Right lobe of liver (tissue), 6 donors: ENCODE results near the gene C18orf63. TPM values are rescaled to one million over a fixed set of nuclear protein-coding genes. Genes with fewer than 3 reads are reported as not detected.

Experiments
- ATAC-seq, 4 donors: fragments of 200-7000 bp; cut with Tn5 transposase; one replicate each; pipeline ENCODE4 v1.9.1; 2020; ENCODE audit warnings: mild to moderate bottlenecking in 4 of 4, moderate library complexity in 4 of 4
- DNase-seq, 3 donors: peaks; one replicate each; pipeline ENCODE4 v3.0.0-alpha.2; 2020
- H3K27ac ChIP-seq, 3 donors: fragments of 200-600 bp; one replicate each; pipeline ENCODE4 v1.8.0; 2022
- H3K27me3 ChIP-seq, 2 donors: fragments of 200-600 bp; one replicate each; pipeline ENCODE4 v1.8.0; 2022
- H3K36me3 ChIP-seq, 4 donors: fragments of 200-600 bp; sonication (generic) in 1 of 4; one replicate each; pipeline versions ENCODE4 v1.5.1 to v1.8.0; 2017 to 2022; ENCODE audit warnings: control low read depth in 1 of 4
- H3K4me1 ChIP-seq, 4 donors: fragments of 200-600 bp; sonication (generic) in 1 of 4; one replicate each; pipeline versions ENCODE4 v1.5.1 to v1.8.0; 2017 to 2022; ENCODE audit warnings: control low read depth in 1 of 4
- H3K4me3 ChIP-seq, 3 donors: fragments of 200-600 bp; one replicate each; pipeline ENCODE4 v1.8.0; 2022
- H3K9me3 ChIP-seq, 4 donors: fragments of 200-600 bp; sonication (generic) in 1 of 4; one replicate each; pipeline versions ENCODE4 v1.5.1 to v1.8.0; 2017 to 2022; ENCODE audit warnings: control low read depth in 1 of 4
- POLR2A ChIP-seq: fragments of 450-650 bp; IDR thresholded peaks from one replicate; pipeline ENCODE4 v1.6.1; 2017; ENCODE audit warnings: antibody characterized with exemption, mild to moderate bottlenecking
- WGBS: methylation state at CpG from one replicate; pipeline ENCODE4 v1.1.6; 2018; ENCODE audit warnings: low coverage, low lambda C conversion rate; ENCODE audit not compliant: insufficient coverage; ENCODE audit errors: missing lambda C conversion rate; 5-methylcytosine and 5-hydroxymethylcytosine counted together
- intact Hi-C, 2 donors: fragments of 100-400 bp; cut with DNase I; formaldehyde crosslinking; loops; one replicate each; pipeline versions ENCODE4 v1.11.2 to v1.14.1; 2022
- total RNA-seq, 6 experiments: library from RNA; depleted of rRNA in 2 of 6; stranded (reverse); fragments of >200 nt in 2 of 6; fragmentation: NEBNext Ultra II Directional in 3 of 6; extraction: Animal tissue kit (Norgen Biotek cat#: 25700) in 3 of 6; gene quantifications; one replicate each; pipeline versions ENCODE4 v1.1.0 to v1.2.4, GENCODE V29; 2016 to 2023
- TF ChIP-seq, protein P1 (sequence below), 4 donors: fragments of 200-600 bp in 3 of 4; fragments of 450-650 bp in 1 of 4; IDR thresholded peaks; one replicate each; pipeline versions ENCODE4 v1.5.1 to v1.8.0; 2016 to 2022; ENCODE audit warnings: antibody characterized with exemption in 4 of 4, mild to moderate bottlenecking in 2 of 4
- donor health status: DM: no; HTN: yes; CAD: no.
- donor health status: DM: no; HTN: no; CAD: no.
- donor health status: DM: no; HTN: no; CAD: no.
- donor health status: DM: no; HTN: yes; CAD: no.
- donor health status: DM: no; HTN: yes; CAD: no.

The C18orf63 gene
- total RNA-seq, 6 experiments from 2014 or later = not detected

DNA sequence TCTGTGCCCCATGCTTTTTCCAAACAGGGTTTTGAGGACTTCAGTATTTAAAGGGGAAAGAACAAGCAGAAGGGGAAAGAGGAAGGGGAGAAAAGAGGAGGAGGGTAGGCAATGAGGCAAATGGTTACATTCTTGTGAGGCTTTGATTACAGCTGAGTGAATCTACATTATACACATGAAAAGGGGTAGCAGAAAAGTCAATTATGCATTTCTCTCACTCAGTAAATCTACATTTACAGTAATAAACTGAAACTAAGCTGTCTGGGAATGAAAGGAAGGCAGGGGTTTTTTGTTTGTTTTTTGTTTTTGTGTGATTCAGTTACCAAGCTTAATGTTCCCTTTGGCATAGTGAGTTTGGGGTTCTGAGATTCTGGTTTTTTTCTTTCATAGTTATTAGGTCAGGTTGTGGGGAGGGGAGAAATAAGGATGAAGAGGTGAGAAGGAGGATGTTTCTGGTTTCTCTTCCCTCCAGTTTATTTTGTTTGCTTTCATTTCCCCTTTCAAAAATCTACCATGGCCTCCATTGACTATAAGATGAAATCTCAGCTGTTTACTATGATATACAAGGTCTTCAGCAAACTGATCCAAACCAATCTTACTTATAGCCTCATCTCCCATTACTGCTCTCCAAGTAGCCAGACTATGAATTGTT is 18.7 kb downstream of the C18orf63 start:
- TF ChIP-seq, protein P1, sequence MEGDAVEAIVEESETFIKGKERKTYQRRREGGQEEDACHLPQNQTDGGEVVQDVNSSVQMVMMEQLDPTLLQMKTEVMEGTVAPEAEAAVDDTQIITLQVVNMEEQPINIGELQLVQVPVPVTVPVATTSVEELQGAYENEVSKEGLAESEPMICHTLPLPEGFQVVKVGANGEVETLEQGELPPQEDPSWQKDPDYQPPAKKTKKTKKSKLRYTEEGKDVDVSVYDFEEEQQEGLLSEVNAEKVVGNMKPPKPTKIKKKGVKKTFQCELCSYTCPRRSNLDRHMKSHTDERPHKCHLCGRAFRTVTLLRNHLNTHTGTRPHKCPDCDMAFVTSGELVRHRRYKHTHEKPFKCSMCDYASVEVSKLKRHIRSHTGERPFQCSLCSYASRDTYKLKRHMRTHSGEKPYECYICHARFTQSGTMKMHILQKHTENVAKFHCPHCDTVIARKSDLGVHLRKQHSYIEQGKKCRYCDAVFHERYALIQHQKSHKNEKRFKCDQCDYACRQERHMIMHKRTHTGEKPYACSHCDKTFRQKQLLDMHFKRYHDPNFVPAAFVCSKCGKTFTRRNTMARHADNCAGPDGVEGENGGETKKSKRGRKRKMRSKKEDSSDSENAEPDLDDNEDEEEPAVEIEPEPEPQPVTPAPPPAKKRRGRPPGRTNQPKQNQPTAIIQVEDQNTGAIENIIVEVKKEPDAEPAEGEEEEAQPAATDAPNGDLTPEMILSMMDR (IDR thresholded peaks at IDR 0.05) = no peak
- no peak for TF ChIP-seq POLR2A
- H3K4me1 ChIP-seq = peaks cover 0 to 10% (median 3%) of the 10 kb centered on the region in 4 donors
- intact Hi-C loops = loop anchor here (10.0 kb wide), 2 partner anchors 140 to 150 kb away; no protein-coding TSS in a partner anchor
- H3K4me3 ChIP-seq = no peak overlapping the region
- no peaks in the 10 kb centered on the region for H3K36me3 ChIP-seq
- ATAC-seq (no peak), DNase-seq (no peak)
- no peak overlapping the region for H3K27ac ChIP-seq
- H3K27me3 ChIP-seq = no peaks in the 10 kb centered on the region
- no peaks in the 10 kb centered on the region for H3K9me3 ChIP-seq

DNA sequence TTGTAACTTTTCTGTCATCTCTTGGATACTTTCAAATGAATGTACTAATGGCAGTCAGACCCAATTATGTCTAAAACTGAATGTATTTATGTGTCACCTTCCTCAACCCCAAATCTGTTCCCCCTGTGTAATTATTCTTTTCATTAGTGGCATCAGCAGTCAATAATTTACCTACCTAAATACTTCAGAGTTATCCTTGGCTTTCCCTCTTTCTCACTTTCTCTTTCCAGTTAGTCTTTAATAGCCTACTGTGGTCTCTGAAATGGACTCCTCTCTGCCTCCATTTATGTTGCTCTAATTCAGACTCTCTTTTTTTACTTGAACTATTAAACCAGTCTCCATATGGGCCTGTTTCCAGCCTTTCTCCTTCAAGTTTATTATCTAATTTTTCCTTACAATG is 21.0 kb downstream of the C18orf63 start:
- H3K4me1 ChIP-seq = no peaks in the 10 kb centered on the region
- DNase-seq = no peak
- H3K27ac ChIP-seq = no peak overlapping the region
- H3K4me3 ChIP-seq = no peak overlapping the region
- no peaks in the 10 kb centered on the region for H3K36me3 ChIP-seq
- H3K9me3 ChIP-seq = no peaks in the 10 kb centered on the region
- ATAC-seq = no peak
- no peaks in the 10 kb centered on the region for H3K27me3 ChIP-seq
- TF ChIP-seq, protein P1 (IDR thresholded peaks at IDR 0.05) = no peak
- TF ChIP-seq POLR2A = no peak
- intact Hi-C loops = loop anchor here (10.0 kb wide), 2 partner anchors 142 to 152 kb away; no protein-coding TSS in a partner anchor

DNA sequence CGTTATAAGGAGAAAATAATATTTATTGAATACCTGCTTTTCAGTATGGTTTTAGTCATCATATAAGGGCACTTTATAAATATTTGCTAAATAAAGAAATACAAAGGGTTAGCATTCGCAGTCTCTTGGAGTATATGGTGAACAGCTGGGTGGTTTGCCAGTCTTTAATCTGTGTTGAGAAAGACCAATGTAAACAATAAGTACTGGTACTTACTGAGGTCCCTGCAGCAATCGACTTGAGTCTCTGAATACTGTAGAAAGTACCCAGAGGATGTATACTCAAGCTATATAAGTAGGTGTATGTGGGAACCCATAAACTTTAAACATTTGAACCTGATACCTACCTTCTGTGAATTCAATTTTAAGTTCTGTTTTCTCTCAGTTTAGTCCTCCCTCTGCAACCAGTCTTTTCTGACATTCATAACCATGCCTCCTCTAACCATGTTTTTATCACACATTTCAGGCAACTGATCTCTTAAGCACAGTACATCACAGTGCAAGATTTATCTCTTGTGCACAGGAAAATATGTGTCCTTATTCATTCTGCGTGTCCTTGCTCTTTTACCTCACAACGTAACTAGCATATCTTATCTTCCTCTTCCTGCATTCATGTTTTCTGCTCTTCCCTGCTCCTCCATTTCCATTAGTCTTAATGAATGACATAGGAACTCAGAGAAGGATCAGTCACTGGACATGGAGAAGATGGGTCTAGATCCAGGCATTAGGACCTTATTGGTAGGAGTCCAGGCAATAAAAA is 21.7 kb downstream of the C18orf63 start:
- no peak overlapping the region for H3K4me3 ChIP-seq
- H3K9me3 ChIP-seq = no peaks in the 10 kb centered on the region
- no peaks in the 10 kb centered on the region for H3K27me3 ChIP-seq
- DNase-seq (no peak), ATAC-seq (no peak)
- intact Hi-C loops = loop anchor here (10.0 kb wide), 2 partner anchors 143 to 153 kb away; no protein-coding TSS in a partner anchor
- TF ChIP-seq, protein P1 (IDR thresholded peaks at IDR 0.05) = no peak
- no peak for TF ChIP-seq POLR2A
- no peak overlapping the region for H3K27ac ChIP-seq
- WGBS = 85% methylated on average over 5 of the region's 5 CpGs
- H3K36me3 ChIP-seq = no peaks in the 10 kb centered on the region
- H3K4me1 ChIP-seq = no peaks in the 10 kb centered on the region

DNA sequence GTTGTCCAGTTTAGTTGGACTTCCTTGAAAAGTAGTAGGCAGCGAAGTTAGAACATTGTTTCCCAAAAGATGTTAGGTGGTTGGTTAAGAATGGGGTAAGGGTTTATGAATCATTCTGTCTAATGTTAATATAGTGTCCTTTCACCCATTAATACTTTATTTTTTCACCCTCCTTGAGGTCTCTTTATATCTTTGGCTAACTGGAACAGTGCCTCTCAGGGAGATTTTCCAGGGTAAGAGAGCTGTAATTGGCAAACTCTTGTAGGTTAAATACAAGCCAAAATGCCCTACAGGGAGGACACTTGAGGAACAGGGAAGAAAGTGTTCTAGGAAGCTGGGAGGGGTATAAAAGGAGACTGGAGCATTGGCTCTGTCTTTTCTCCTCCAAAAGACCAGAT is 22.3 kb downstream of the C18orf63 start:
- H3K4me3 ChIP-seq = no peak overlapping the region
- no peaks in the 10 kb centered on the region for H3K27me3 ChIP-seq
- no peak for TF ChIP-seq POLR2A
- TF ChIP-seq, protein P1 (IDR thresholded peaks at IDR 0.05) = no peak
- intact Hi-C loops = loop anchor here (10.0 kb wide), 2 partner anchors 143 to 153 kb away; no protein-coding TSS in a partner anchor
- no peaks in the 10 kb centered on the region for H3K36me3 ChIP-seq
- WGBS = 91% methylated on average over 1 of the region's 1 CpG
- no peak for DNase-seq
- no peak for ATAC-seq
- H3K9me3 ChIP-seq = no peaks in the 10 kb centered on the region
- no peak overlapping the region for H3K27ac ChIP-seq
- H3K4me1 ChIP-seq = no peaks in the 10 kb centered on the region
